Kidney tubule cell (primary cell): ENCODE measurements around the gene BCL11A.

Experiments used
- DNase-seq: peaks from one replicate; pipeline ENCODE4 v3.0.0-alpha.2; 2018; ENCODE audit warnings: low spot score

Gene BCL11A

GRCh38 chr2:60406192-60406591 is 147.3 kb downstream of the BCL11A start:
- DNase-seq = no peak

GRCh38 chr2:60405271-60405919 is 148.1 kb downstream of the BCL11A start:
- no peak for DNase-seq
